Neutrophil (primary cell): ENCODE measurements around the gene FERMT3.
A peak's percentile ranks its signal among the peaks of the same experiment; 100 is the strongest.

Source experiments
- H3K27ac ChIP-seq: fragments of 200-600 bp; sonication (generic); 2 replicates; pipeline ENCODE4 v1.5.1; 2016; ENCODE audit warnings: mild to moderate bottlenecking, moderate library complexity
- H3K27me3 ChIP-seq: fragments of 200-600 bp; sonication (generic); 2 replicates; pipeline ENCODE4 v1.6.0; 2016; ENCODE audit warnings: mild to moderate bottlenecking
- H3K36me3 ChIP-seq: fragments of 200-600 bp; sonication (generic); 2 replicates; pipeline ENCODE4 v1.5.1; 2017
- H3K4me1 ChIP-seq, 2 experiments: fragments of 200-600 bp in 1 of 2; sonication (generic) in 1 of 2; 1 replicate in 1 of 2; 2 replicates in 1 of 2; pipeline versions ENCODE4 v1.5.1 to v1.6.1; 2013 to 2016; ENCODE audit warnings: low read depth in 1 of 2, low read length in 1 of 2, mild to moderate bottlenecking in 1 of 2, moderate library complexity in 1 of 2; ENCODE audit not compliant: control insufficient read depth in 1 of 2, insufficient read depth in 1 of 2
- H3K4me3 ChIP-seq, 2 experiments: fragments of 200-600 bp in 1 of 2; sonication (generic) in 1 of 2; 1 replicate in 1 of 2; 2 replicates in 1 of 2; pipeline ENCODE4 v1.5.1; 2013 to 2016; ENCODE audit warnings: low read depth in 1 of 2, low read length in 1 of 2, mild to moderate bottlenecking in 1 of 2, moderate library complexity in 1 of 2
- H3K9me3 ChIP-seq: fragments of 200-600 bp; sonication (generic); 2 replicates; pipeline ENCODE4 v1.5.1; 2016
- TF ChIP-seq, protein P1 (sequence below): fragments of 200-600 bp; sonication (generic); IDR thresholded peaks from 2 replicates; pipeline ENCODE4 v1.5.1; 2016; ENCODE audit warnings: antibody characterized with exemption

Gene FERMT3

DNA sequence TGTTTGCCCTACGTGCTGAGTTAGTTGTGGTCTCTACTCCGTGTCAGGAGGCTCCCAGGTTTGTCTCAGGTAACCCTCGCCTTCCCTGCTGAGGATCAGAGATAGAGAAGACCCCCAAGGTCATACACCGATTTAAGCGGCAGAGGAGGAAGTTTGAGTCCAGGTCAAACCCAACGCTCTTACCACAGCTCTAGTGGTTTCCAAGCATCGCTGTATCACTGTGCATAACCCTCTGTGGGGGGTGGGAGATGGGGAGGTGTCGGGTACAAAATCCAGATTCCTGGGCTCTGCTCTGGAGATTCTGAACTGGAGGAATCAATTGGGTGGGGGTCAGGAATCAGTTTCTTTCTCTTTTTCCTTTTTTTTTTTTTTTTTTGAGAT, 24.5 kb downstream of the FERMT3 start:
- peaks cover 24% of the 10 kb centered on the region for H3K27me3 ChIP-seq
- peaks cover 59 to 64% of the 10 kb centered on the region in 2 experiments for H3K4me1 ChIP-seq
- TF ChIP-seq, protein P1, sequence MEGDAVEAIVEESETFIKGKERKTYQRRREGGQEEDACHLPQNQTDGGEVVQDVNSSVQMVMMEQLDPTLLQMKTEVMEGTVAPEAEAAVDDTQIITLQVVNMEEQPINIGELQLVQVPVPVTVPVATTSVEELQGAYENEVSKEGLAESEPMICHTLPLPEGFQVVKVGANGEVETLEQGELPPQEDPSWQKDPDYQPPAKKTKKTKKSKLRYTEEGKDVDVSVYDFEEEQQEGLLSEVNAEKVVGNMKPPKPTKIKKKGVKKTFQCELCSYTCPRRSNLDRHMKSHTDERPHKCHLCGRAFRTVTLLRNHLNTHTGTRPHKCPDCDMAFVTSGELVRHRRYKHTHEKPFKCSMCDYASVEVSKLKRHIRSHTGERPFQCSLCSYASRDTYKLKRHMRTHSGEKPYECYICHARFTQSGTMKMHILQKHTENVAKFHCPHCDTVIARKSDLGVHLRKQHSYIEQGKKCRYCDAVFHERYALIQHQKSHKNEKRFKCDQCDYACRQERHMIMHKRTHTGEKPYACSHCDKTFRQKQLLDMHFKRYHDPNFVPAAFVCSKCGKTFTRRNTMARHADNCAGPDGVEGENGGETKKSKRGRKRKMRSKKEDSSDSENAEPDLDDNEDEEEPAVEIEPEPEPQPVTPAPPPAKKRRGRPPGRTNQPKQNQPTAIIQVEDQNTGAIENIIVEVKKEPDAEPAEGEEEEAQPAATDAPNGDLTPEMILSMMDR = no peak
- no peaks in the 10 kb centered on the region for H3K36me3 ChIP-seq
- H3K27ac ChIP-seq = peak overlapping the region; percentile 97
- H3K4me3 ChIP-seq = peak overlapping the region; percentile 77 to 96
- no peaks in the 10 kb centered on the region for H3K9me3 ChIP-seq

DNA sequence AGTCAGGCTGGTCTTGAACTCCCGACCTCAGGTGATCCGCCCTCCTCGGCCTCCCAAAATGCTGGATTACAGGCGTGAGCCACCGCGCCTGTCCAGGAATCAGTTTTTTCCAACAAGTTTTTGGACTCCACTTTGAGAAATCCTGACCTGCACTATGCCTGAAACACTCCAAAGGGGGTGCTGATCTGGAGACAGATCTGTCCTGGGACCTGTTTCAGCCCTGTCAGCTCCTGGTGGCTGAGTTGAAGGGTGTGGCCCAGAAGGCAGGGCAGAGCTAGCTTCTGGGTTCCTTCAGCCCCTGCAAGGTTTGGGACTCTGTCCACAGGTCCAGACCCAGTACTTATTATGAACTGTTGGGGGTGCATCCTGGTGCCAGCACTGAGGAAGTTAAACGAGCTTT, 25.0 kb downstream of the FERMT3 start:
- Histone ChIP-seq H3K27me3 (peaks cover 24% of the 10 kb centered on the region), H3K36me3 (no peaks in the 10 kb centered on the region), H3K9me3 (no peaks in the 10 kb centered on the region), H3K27ac (peak overlapping the region; percentile 97), H3K4me1 (peaks cover 57 to 62% of the 10 kb centered on the region in 2 experiments), H3K4me3 (peak overlapping the region; percentile 77 to 96)
- TF ChIP-seq, protein P1 = no peak

DNA sequence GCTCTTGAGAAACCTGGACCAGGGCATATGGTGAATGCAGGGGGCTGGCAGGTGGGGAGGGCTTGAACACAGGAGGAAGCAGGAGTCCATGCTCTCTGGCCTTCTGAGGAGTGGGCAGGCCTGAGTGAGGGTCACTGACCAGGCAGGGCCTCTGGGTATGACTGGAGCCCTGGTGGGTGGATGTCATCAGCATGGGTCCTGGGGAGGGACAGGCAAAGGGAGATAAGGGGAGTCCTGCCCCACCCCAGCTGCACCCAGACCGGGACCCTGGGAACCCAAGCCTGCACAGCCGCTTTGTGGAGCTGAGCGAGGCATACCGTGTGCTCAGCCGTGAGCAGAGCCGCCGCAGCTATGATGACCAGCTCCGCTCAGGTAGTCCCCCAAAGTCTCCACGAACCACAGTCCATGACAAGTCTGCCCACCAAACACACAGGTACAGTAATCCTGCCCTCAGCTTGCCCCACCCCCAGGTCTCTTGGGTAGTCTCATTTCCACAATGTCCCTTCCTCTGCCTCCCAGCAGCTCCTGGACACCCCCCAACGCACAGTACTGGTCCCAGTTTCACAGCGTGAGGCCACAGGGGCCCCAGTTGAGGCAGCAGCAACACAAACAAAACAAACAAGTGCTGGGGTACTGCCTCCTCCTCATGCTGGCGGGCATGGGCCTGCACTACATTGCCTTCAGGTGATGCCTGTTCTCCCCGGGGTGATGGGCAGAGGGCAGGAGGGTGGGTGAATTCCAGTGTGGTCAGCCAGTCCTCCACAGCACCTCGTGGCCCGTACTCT, 25.9 kb downstream of the FERMT3 start:
- no peaks in the 10 kb centered on the region for H3K36me3 ChIP-seq
- peaks cover 24% of the 10 kb centered on the region for H3K27me3 ChIP-seq
- H3K4me1 ChIP-seq = peaks cover 53 to 58% of the 10 kb centered on the region in 2 experiments
- no peaks in the 10 kb centered on the region for H3K9me3 ChIP-seq
- TF ChIP-seq, protein P1 = no peak
- H3K4me3 ChIP-seq = no peak overlapping the region
- H3K27ac ChIP-seq = peak overlapping the region; percentile 97

DNA sequence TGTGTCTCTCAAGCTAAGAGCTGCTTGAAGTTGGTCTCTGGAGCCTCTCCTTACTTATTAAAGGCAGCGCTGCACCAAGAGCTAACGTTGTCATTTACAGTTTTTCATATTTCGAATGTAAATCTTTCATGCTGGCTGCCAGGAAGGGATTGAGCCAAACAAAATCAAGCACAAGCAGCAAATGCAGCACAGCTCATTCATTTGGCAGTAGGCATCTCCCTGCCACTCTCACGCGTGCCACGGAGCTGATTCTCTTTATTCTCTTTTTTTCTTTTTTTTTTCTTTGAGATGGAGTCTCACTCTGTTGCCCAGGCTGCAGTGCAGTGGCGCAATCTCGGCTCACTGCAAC, 26.4 kb downstream of the FERMT3 start:
- Histone ChIP-seq H3K9me3 (no peaks in the 10 kb centered on the region), H3K4me1 (peaks cover 55 to 61% of the 10 kb centered on the region in 2 experiments), H3K27me3 (peaks cover 24% of the 10 kb centered on the region), H3K27ac (no peak overlapping the region), H3K36me3 (no peaks in the 10 kb centered on the region), H3K4me3 (no peak overlapping the region)
- TF ChIP-seq, protein P1 = no peak

DNA sequence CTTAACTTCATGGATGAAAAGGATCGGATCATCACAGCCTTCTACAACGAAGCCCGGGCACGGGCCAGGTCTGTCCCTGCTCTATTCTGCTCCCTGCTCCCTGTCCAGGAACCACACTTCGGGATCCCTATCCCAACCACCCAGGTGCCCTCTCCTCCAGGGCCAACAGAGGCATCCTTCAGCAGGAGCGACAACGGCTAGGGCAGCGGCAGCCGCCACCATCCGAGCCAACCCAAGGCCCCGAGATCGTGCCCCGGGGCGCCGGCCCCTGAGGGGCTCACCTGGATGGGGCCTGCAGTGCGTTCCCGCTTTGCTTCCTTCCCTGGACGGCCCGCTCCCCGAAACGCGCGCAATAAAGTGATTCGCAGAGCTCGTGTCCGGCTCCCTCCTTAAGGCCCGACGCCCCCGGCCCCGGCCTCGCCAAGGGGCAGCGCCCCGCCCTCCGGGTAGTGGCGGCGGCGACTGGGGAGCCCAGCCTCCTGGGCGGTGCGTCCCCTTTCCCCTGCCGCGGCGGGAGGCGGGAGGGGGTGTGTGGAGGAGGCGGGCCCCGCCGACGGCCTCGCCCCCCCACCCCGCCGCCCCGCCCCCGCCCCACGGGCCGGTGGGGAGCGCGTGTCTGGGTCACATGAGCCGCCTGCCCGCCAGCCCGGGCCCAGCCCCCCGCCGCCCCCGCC, 27.5 kb downstream of the FERMT3 start, which contains the start of gene VEGFB:
Gene VEGFB (plus strand): TSS at position 672 of the 674 bp plus-strand sequence. CDS start 250 bp downstream, outside the sequence.
- Histone ChIP-seq H3K4me3 (peak within 1 kb of the TSS; percentile 55 to 71), H3K36me3 (no peaks in the 10 kb centered on the region), H3K9me3 (no peaks in the 10 kb centered on the region), H3K27ac (peak within 1 kb of the TSS; percentile 40), H3K27me3 (peaks cover 24% of the 10 kb centered on the region), H3K4me1 (peaks cover 65 to 71% of the 10 kb centered on the region in 2 experiments)
- TF ChIP-seq, protein P1 = no peak
